Activated CD8-positive, alpha-beta T cell treated with anti-CD3 and anti-CD28 coated beads for 36 hours (primary cell): ENCODE data around the gene FAM161B. TPM values are rescaled to one million over a fixed set of nuclear protein-coding genes. Genes with fewer than 3 reads are reported as not detected.

Experiments used
- ATAC-seq: fragments of 200-7000 bp; cut with Tn5 transposase; one replicate; pipeline ENCODE4 v1.10.0; 2021; ENCODE audit warnings: mild to moderate bottlenecking, moderate library complexity
- CTCF ChIA-PET: fragments of 350-600 bp; sonication (Branson Sonifier 250); formaldehyde crosslinking; loops from one replicate; lab custom pipeline; 2021; ENCODE audit warnings: antibody characterized with exemption; lab: Charles Lee
- POLR2A ChIA-PET: fragments of 350-600 bp; sonication (Branson Sonifier 250); formaldehyde crosslinking; loops from one replicate; lab custom pipeline; 2021; ENCODE audit warnings: antibody characterized with exemption; lab: Charles Lee
- DNase-seq: peaks from one replicate; pipeline ENCODE4 v3.0.0-alpha.2; 2020
- H3K27ac Mint-ChIP-seq: one replicate; pipeline ENCODE4 v1.8.0; 2021; ENCODE audit warnings: mild to moderate bottlenecking, mixed read lengths
- H3K27me3 Mint-ChIP-seq: one replicate; pipeline ENCODE4 v1.8.0; 2021; ENCODE audit warnings: mixed read lengths
- H3K36me3 Mint-ChIP-seq: one replicate; pipeline ENCODE4 v1.8.0; 2021; ENCODE audit warnings: low read depth, mixed read lengths
- H3K4me1 Mint-ChIP-seq: one replicate; pipeline ENCODE4 v1.8.0; 2021; ENCODE audit warnings: low read depth, mixed read lengths
- H3K4me3 Mint-ChIP-seq: one replicate; pipeline ENCODE4 v1.8.0; 2021; ENCODE audit warnings: mild to moderate bottlenecking, moderate library complexity, mixed read lengths
- H3K9me3 Mint-ChIP-seq: one replicate; pipeline ENCODE4 v1.8.0; 2021; ENCODE audit warnings: mixed read lengths
- intact Hi-C: fragments of 100-400 bp; cut with micrococcal nuclease; formaldehyde crosslinking; loops from one replicate; pipeline ENCODE4 v1.10.0; 2022
- total RNA-seq, 2 experiments: library from RNA; stranded (reverse); gene quantifications; one replicate each; pipeline ENCODE4 v1.2.3, GENCODE V29; 2021
- TF ChIP-seq, protein P1 (sequence below): fragments of 200-600 bp; IDR thresholded peaks from one replicate; pipeline ENCODE4 v1.8.0; 2022; ENCODE audit warnings: antibody characterized with exemption, mild to moderate bottlenecking

FAM161B gene
- total RNA-seq, 2 experiments from 2014 or later, result 1.0 to 1.3 TPM

DNA sequence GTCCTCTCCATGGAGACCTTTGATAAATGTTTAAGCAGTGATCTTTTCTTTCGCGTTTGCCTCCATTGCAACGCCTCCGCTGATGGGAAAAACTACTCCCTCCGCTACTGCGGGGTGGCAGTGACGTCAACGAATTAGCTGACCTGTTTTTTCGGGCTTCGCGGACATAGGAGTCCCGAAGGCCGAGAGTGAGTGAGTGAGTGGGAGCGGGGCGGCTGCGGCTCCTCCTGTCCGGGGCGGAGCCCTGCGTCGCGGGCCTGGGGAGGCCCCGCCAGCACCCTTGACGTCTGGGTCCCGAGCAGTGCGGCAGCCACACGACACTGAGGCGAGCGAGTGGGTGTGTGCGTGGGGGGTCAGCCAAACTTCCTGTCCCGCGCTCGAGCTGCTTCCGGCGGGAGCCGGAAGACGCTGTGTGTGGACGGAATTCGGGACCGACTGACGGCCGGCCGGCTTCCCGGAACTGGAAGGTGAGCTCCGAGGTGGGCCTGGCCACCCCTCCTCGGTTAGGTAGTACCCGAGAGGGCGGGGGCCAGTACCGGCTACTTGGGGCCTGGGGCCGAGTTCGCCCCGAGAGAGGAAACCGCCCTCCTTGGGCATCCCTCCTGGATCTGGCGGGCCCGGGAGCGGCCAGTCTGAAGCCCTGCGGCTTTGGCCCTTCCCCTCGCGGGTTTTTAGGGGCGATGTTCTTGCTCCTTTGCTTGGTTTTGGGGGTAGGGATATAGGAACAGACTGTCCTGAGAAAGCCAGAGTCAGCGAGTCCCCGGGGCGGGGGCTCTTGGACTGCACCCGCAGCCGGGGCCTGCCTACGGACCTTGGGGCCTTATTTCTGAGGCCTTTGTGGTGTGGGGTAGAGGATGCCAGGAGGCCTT, 63.2 kb downstream of the FAM161B start, which contains the start of gene ZNF410:
ZNF410 (plus strand) TSS at position 411 of the 869 bp plus-strand sequence. CDS start 5,317 bp downstream, outside the sequence.
- ATAC-seq, result peak; percentile 100

DNA sequence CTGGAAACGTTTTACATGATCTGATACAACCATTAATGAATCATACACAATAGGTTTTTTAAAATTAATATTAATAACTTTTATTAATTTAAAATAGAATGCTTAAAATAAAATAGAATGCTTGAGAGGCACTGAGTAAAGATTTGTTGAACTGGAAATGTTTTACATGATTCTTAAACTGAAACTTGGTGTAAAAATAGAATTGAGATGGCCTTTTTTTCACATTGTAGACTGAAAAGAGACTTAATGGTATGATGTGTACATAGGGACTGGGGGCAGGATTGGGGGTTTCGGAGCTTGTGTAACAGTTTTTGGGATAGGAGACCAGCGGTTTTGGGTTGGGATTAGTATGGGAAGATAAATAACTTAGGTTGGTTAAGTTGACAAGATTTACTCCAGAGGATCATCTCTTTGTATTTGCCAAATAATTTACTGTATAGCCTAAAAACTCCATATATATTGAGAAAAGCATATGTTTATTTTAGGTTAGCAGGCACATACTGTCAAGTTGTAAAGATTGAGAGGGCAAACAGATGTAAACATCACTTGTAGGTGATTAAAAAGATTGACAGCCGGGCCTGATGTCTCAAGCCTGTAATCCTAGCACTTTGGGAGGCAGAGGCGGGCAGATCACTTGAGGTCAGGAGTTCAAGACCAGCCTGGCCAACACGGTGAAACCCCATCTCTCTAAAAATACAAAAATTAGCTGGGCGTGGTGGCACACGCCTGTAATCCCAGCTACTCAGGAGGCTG, 65.3 kb downstream of the FAM161B start:
- H3K36me3 Mint-ChIP-seq, result peaks cover 22% of the 10 kb centered on the region
- no peak for ATAC-seq
- H3K4me3 Mint-ChIP-seq, result peak overlapping the region; percentile 95
- peak overlapping the region; percentile 99 for H3K27ac Mint-ChIP-seq
- DNase-seq, result no peak
- no peaks in the 10 kb centered on the region for H3K27me3 Mint-ChIP-seq
- TF ChIP-seq, protein P1, sequence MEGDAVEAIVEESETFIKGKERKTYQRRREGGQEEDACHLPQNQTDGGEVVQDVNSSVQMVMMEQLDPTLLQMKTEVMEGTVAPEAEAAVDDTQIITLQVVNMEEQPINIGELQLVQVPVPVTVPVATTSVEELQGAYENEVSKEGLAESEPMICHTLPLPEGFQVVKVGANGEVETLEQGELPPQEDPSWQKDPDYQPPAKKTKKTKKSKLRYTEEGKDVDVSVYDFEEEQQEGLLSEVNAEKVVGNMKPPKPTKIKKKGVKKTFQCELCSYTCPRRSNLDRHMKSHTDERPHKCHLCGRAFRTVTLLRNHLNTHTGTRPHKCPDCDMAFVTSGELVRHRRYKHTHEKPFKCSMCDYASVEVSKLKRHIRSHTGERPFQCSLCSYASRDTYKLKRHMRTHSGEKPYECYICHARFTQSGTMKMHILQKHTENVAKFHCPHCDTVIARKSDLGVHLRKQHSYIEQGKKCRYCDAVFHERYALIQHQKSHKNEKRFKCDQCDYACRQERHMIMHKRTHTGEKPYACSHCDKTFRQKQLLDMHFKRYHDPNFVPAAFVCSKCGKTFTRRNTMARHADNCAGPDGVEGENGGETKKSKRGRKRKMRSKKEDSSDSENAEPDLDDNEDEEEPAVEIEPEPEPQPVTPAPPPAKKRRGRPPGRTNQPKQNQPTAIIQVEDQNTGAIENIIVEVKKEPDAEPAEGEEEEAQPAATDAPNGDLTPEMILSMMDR, result no peak
- POLR2A ChIA-PET, result no interaction called here
- intact Hi-C loops, result no loop called here
- peaks cover 38% of the 10 kb centered on the region for H3K4me1 Mint-ChIP-seq
- H3K9me3 Mint-ChIP-seq, result no peaks in the 10 kb centered on the region
- CTCF ChIA-PET, result no interaction called here

More for the DNA sequence above, 63.2 kb downstream of the FAM161B start, which contains the start of gene ZNF410:
- H3K36me3 Mint-ChIP-seq, result peaks cover 26% of the 10 kb centered on the region
- POLR2A ChIA-PET, result interaction anchor here (0.7 to 2.6 kb wide), 14 partner anchors 9 to 274 kb away, joined by 3 to 19 read pairs (median 3); partner anchors contain the start of genes ACOT6 and PTGR2
- CTCF ChIA-PET, result interaction anchor here (1.0 to 1.6 kb wide), 4 partner anchors 9 to 135 kb away, joined by 3 to 5 read pairs (median 4); no protein-coding TSS in a partner anchor
- H3K27me3 Mint-ChIP-seq, result no peaks in the 10 kb centered on the region
- peaks cover 43% of the 10 kb centered on the region for H3K4me1 Mint-ChIP-seq
- intact Hi-C loops, result no loop called here
- H3K4me3 Mint-ChIP-seq, result peak within 1 kb of the TSS; percentile 95
- TF ChIP-seq, protein P1, result no peak
- no peaks in the 10 kb centered on the region for H3K9me3 Mint-ChIP-seq
- DNase-seq, result peak; percentile 97
- H3K27ac Mint-ChIP-seq, result peak within 1 kb of the TSS; percentile 99

Other genes with a start within 250 kb of the FAM161B start
- gene PNMA1, start 235.7 kb downstream of the FAM161B start, total RNA-seq, result 10 to 100 TPM; 22.9 to 24.1 TPM
- 10 to 100 TPM; 10.6 to 11.0 TPM for gene PTGR2, start 98.3 kb downstream of the FAM161B start, total RNA-seq
- gene ZNF410, start 63.2 kb downstream of the FAM161B start, total RNA-seq, result 10 to 100 TPM; 54.9 to 56.1 TPM
- 10 to 100 TPM; 20.2 to 23.2 TPM for gene COQ6, start 208 bp upstream of the FAM161B start, total RNA-seq
- gene ENTPD5, start 69.2 kb upstream of the FAM161B start, total RNA-seq, result 10 to 100 TPM; 11.9 to 13.9 TPM
- gene BBOF1, start 69.3 kb upstream of the FAM161B start, total RNA-seq, result 1 to 10 TPM; 1.2 TPM
- 10 to 100 TPM; 10.8 to 11.8 TPM for gene ALDH6A1, start 134.4 kb upstream of the FAM161B start, total RNA-seq
- 10 to 100 TPM; 10.1 to 10.3 TPM for gene LIN52, start 134.9 kb upstream of the FAM161B start, total RNA-seq